HepG2 (cell line): ENCODE measurements around the gene SPATA33. TPM values are rescaled to one million over a fixed set of nuclear protein-coding genes. Genes with fewer than 3 reads are reported as not detected.

Source experiments
- ATF2 ChIP-seq: sonication (generic); formaldehyde crosslinking; IDR thresholded peaks from 2 replicates; pipeline ENCODE4 v1.4.0; 2020; ENCODE audit warnings: missing genetic modification reagents
- HDAC1 ChIP-seq: sonication (generic); formaldehyde crosslinking; IDR thresholded peaks from 2 replicates; pipeline ENCODE4 v1.5.1; 2020; ENCODE audit warnings: mild to moderate bottlenecking, missing genetic modification reagents
- KDM2A ChIP-seq: sonication (generic); formaldehyde crosslinking; IDR thresholded peaks from 2 replicates; pipeline ENCODE4 v1.4.0; 2020; ENCODE audit warnings: low read depth, missing genetic modification reagents, borderline replicate concordance
- NR2F6 ChIP-seq, 2 experiments: IDR thresholded peaks; 2 replicates each; pipeline ENCODE4 v1.6.1; 2016; ENCODE audit warnings: antibody characterized with exemption in 1 of 2, mild to moderate bottlenecking in 1 of 2
- PITX1 ChIP-seq: sonication (generic); formaldehyde crosslinking; IDR thresholded peaks from 2 replicates; pipeline ENCODE4 v1.5.1; 2020; ENCODE audit warnings: mild to moderate bottlenecking, missing genetic modification reagents
- SMAD1 ChIP-seq: sonication (generic); formaldehyde crosslinking; IDR thresholded peaks from 2 replicates; pipeline ENCODE4 v1.4.0; 2020; ENCODE audit warnings: missing genetic modification reagents, low read depth, mild to moderate bottlenecking, borderline replicate concordance
- SOX6 ChIP-seq, 2 experiments: fragments of 450-650 bp in 1 of 2; sonication (generic) in 1 of 2; formaldehyde crosslinking in 1 of 2; IDR thresholded peaks; 2 replicates each; pipeline versions ENCODE4 v1.4.0 to v1.6.1; 2017 to 2020; ENCODE audit warnings: antibody characterized with exemption in 1 of 2, mild to moderate bottlenecking in 1 of 2, missing genetic modification reagents in 1 of 2
- SYNCRIP ChIP-seq: fragments of 200-400 bp; formaldehyde crosslinking; IDR thresholded peaks from 2 replicates; pipeline ENCODE4 v1.6.1; 2018; ENCODE audit warnings: mild to moderate bottlenecking, low read depth, low read length; ENCODE audit not compliant: insufficient read depth
- THAP8 ChIP-seq: sonication (generic); formaldehyde crosslinking; IDR thresholded peaks from 2 replicates; pipeline ENCODE4 v1.5.1; 2020; ENCODE audit warnings: missing genetic modification reagents, mild to moderate bottlenecking, borderline replicate concordance
- ZBTB14 ChIP-seq: sonication (generic); formaldehyde crosslinking; IDR thresholded peaks from 2 replicates; pipeline ENCODE4 v1.4.0; 2020; ENCODE audit warnings: missing genetic modification reagents
- ZNF678 ChIP-seq: sonication (generic); formaldehyde crosslinking; IDR thresholded peaks from 2 replicates; pipeline ENCODE4 v1.4.0; 2020; ENCODE audit warnings: mild to moderate bottlenecking, missing genetic modification reagents
- ZNF776 ChIP-seq: sonication (generic); formaldehyde crosslinking; IDR thresholded peaks from 2 replicates; pipeline ENCODE4 v1.4.0; 2020; ENCODE audit warnings: mild to moderate bottlenecking, missing genetic modification reagents
- polyA plus RNA-seq, 8 experiments: library from polyadenylated mRNA; depleted of rRNA in 3 of 8; stranded (reverse) in 7 of 8; unstranded in 1 of 8; fragments of >200 nt; fragmentation: Illumina TruSeq in 4 of 8; extraction: Trizol in 4 of 8; gene quantifications; 2 replicates each; pipeline versions ENCODE4 v1.2.1 to v1.2.3, GENCODE V29; 2011 to 2016; ENCODE audit warnings: low read depth in 4 of 8, missing spikeins in 1 of 8, mixed read lengths in 1 of 8; ENCODE audit not compliant: insufficient read depth in 1 of 8
- total RNA-seq, 5 experiments: library from RNA; depleted of rRNA; stranded (reverse); fragments of >200 nt; fragmentation: Illumina TruSeq; extraction: Trizol; gene quantifications; 2 replicates each; pipeline ENCODE4 v1.2.3, GENCODE V29; 2016; ENCODE audit warnings: low read depth in 1 of 5
- TF ChIP-seq, protein P1 (sequence below): sonication (generic); formaldehyde crosslinking; IDR thresholded peaks from 2 replicates; pipeline ENCODE4 v1.8.1; 2022; ENCODE audit warnings: mild to moderate bottlenecking, missing genetic modification reagents
- TF ChIP-seq, protein P2 (sequence below): IDR thresholded peaks from 2 replicates; pipeline ENCODE4 v1.6.1; 2018; ENCODE audit warnings: missing genetic modification reagents

Gene SPATA33
- total and polyA plus RNA-seq, 2 of the 13 experiments (the other 11 are each of a cell fraction or from before 2014, with no cell fraction given), result 5.7 to 11.0 TPM

GRCh38 chr16:89691986-89692569, 34.4 kb downstream of the SPATA33 start (continued):
- TF ChIP-seq, protein P1, sequence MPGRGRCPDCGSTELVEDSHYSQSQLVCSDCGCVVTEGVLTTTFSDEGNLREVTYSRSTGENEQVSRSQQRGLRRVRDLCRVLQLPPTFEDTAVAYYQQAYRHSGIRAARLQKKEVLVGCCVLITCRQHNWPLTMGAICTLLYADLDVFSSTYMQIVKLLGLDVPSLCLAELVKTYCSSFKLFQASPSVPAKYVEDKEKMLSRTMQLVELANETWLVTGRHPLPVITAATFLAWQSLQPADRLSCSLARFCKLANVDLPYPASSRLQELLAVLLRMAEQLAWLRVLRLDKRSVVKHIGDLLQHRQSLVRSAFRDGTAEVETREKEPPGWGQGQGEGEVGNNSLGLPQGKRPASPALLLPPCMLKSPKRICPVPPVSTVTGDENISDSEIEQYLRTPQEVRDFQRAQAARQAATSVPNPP (CRISPR knock-in tag), result no peak
- 0 out of 2 replicates have a peak, but pooled peaks have one; percentile 34 for TF ChIP-seq ATF2 (CRISPR knock-in tag)
- TF ChIP-seq ZNF776, result no peak
- TF ChIP-seq ZNF678, result no peak
- TF ChIP-seq THAP8 (CRISPR knock-in tag), result no peak
- TF ChIP-seq SMAD1, result no peak
- TF ChIP-seq ZBTB14, result no peak
- TF ChIP-seq SOX6 (IDR thresholded peaks at IDR 0.05), result no peak
- no peak for TF ChIP-seq SOX6 (CRISPR knock-in tag; IDR thresholded peaks at IDR 0.05)
- peak; percentile 61 for TF ChIP-seq NR2F6 (IDR thresholded peaks at IDR 0.05)
- peak; percentile 81 for TF ChIP-seq NR2F6 (CRISPR knock-in tag; IDR thresholded peaks at IDR 0.05)
- no peak for TF ChIP-seq PITX1 (CRISPR knock-in tag)
- TF ChIP-seq, protein P2, sequence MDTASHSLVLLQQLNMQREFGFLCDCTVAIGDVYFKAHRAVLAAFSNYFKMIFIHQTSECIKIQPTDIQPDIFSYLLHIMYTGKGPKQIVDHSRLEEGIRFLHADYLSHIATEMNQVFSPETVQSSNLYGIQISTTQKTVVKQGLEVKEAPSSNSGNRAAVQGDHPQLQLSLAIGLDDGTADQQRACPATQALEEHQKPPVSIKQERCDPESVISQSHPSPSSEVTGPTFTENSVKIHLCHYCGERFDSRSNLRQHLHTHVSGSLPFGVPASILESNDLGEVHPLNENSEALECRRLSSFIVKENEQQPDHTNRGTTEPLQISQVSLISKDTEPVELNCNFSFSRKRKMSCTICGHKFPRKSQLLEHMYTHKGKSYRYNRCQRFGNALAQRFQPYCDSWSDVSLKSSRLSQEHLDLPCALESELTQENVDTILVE (CRISPR knock-in tag), result no peak
- peak; percentile 8; the same call in 1 of the 2 replicates for TF ChIP-seq KDM2A (CRISPR knock-in tag)
- 0 out of 2 replicates have a peak, but pooled peaks have one; percentile 32 for TF ChIP-seq HDAC1
- no peak for TF ChIP-seq SYNCRIP
